ENCODE data around the gene HINFP.

GRCh38 chr11:119121811-119122124 is 388 bp downstream of the HINFP start:
- TF ChIP-seq PPARA (CRISPR knock-in tag; IDR thresholded peaks at IDR 0.05; ENCODE audit: borderline replicate concordance), result no peak
- TF ChIP-seq PATZ1 (CRISPR knock-in tag; IDR thresholded peaks at IDR 0.05; ENCODE audit: borderline replicate concordance), result no peak
- TF ChIP-seq ZNF70 (CRISPR knock-in tag; IDR thresholded peaks at IDR 0.05), result no peak
- TF ChIP-seq CSRNP3 (CRISPR knock-in tag; IDR thresholded peaks at IDR 0.05), result no peak
- TF ChIP-seq ARNTL (CRISPR knock-in tag; IDR thresholded peaks at IDR 0.05; ENCODE audit: borderline replicate concordance, low read depth), result no peak
- no peak for TF ChIP-seq ISL1 (CRISPR knock-in tag; IDR thresholded peaks at IDR 0.05)
- TF ChIP-seq ZC3H10 (CRISPR knock-in tag; IDR thresholded peaks at IDR 0.05), result no peak
- no peak for TF ChIP-seq TCF4 (CRISPR knock-in tag; IDR thresholded peaks at IDR 0.05; ENCODE audit: borderline replicate concordance)
- no peak for TF ChIP-seq CREB5 (CRISPR knock-in tag; IDR thresholded peaks at IDR 0.05; ENCODE audit: low read depth)
